Hematopoietic multipotent progenitor cell (in vitro differentiated cells): Measurements from ENCODE around the gene MAP3K8. TPM values are rescaled to one million over a fixed set of nuclear protein-coding genes. Genes with fewer than 3 reads are reported as not detected.
A peak's percentile ranks its signal among the peaks of the same experiment; 100 is the strongest.

Source experiments
- DNase-seq, 3 donors: peaks; one replicate each; pipeline ENCODE4 v3.0.0-alpha.2; 2011 to 2015; ENCODE audit warnings: low read depth in 2 of 3, low spot score in 2 of 3
- total RNA-seq: library from RNA; depleted of rRNA; stranded (reverse); fragments of >200 nt; gene quantifications from one replicate; pipeline ENCODE4 v1.2.3, GENCODE V29; 2012

The MAP3K8 gene
- total RNA-seq = 10.2 TPM

DNA sequence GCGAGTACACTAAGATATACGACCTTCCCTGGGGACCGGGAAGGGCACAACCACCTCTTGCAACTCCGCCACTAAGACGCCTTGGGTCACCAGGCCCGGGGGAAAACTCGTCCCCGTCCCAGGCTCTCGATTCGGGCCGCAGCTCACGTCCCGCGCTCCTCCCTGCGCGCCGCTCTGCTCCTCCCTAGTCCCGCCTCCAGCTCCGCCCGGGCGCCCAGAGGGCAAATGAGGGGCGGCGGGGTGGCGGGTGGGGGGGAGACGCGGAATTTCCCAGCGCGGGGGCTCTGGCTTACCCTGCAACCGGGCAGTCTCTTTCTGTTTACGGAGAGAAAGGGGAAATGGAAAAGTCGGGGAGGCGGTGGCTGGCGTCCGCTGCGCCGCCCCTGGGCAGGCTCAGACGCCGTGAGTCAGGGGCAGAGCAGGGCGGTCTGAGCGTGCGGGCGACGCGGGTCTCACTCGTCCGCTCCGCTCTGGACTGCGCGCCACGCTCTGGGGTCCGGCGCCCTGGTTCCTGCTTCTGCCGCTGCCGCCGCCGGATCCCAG lies at the start of gene MAP3K8:
MAP3K8 (plus strand) TSS at position 455 of the 543 bp plus-strand sequence. CDS start 4,755 bp downstream, outside the sequence.
- peak; percentile 58 to 97 (median 96) for DNase-seq

- DNase-seq = peak in 2 of 3 donors; percentile 24 to 53
These were observed 49.2 kb upstream of the MAP3K8 start for GRCh38 chr10:30384701-30385201.

- no peak for DNase-seq
These were observed 47.0 kb upstream of the MAP3K8 start for GRCh38 chr10:30386801-30387588.

DNA sequence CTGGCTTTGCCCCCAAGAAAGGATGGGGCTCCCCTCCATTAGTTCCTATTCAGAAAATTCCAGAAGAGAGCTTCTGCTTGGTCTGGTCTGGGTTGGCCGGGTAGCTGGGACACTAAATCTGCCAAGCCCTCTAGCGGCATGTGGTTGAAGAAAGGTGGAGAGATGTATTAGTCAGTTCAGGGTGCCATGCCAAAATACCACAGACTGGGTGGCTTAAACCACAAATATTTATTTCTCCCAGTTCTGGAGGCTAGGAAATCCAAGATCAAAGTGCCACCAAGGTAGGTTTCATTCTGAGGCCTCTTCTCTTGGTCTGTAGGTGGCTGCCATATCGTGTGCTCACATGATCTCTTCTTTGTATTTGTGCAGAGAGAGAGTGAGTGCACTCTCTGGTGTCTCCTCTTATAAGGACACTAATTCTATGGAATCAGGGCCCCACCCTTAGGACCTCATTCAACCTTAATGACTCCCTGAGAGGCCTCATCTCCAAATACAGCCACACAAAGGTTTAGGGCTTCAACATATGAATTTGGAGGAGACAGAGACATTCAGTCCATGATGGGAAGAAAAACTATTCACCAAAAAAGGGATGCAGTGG lies 46.2 kb upstream of the MAP3K8 start:
- DNase-seq = no peak

DNA sequence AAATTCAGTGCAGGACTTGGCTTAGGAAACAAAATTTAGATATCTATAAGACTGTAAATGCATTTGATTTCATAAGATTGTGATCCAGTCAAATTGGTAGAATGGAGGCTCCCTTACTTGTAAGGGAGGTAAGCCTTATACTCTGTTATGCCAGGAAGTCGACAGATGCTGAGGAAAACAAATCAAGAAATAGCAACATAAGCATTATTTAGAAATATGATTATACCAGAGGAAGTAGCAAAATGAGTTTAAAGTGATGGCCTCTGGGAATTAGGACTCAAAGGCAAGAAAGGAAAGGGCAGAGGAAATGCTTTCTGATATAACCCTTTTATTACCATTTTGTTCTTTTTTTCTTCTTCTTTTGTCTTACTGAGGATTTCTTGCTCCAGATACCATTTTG lies 44.4 kb upstream of the MAP3K8 start:
- DNase-seq = no peak

- no peak for DNase-seq
These were observed 43.8 kb upstream of the MAP3K8 start for GRCh38 chr10:30390207-30390606.

DNA sequence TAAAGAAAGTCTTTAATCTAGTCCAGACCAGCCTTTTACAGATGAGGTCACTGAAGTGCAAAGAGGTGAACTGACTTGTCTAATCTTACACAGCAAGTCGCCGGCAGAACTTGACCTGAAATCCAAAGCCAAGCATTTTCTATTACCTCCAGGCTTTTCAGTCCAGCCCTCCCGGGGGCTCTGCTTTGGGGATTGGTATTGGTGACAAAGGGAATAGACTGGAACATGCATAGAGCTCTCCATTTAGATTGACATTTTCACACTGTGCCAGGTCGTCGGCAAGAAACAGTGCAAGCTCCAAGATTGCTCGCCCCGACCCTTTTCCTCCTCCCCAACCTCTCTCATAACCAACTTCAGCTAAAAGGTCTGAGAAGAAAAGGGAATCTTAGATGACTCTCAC lies 42.7 kb upstream of the MAP3K8 start:
- no peak for DNase-seq

- peak; percentile 55 to 79 (median 59) for DNase-seq
These were observed 41.4 kb upstream of the MAP3K8 start for GRCh38 chr10:30392564-30392990.

GRCh38 chr10:30396293-30396692 lies 37.7 kb upstream of the MAP3K8 start:
- no peak for DNase-seq

- no peak for DNase-seq
These were observed 37.3 kb upstream of the MAP3K8 start for GRCh38 chr10:30396698-30397097.

GRCh38 chr10:30398193-30398592 lies 35.8 kb upstream of the MAP3K8 start:
- DNase-seq = no peak

- DNase-seq = no peak
These were observed 35.2 kb upstream of the MAP3K8 start for GRCh38 chr10:30398788-30399187.

DNA sequence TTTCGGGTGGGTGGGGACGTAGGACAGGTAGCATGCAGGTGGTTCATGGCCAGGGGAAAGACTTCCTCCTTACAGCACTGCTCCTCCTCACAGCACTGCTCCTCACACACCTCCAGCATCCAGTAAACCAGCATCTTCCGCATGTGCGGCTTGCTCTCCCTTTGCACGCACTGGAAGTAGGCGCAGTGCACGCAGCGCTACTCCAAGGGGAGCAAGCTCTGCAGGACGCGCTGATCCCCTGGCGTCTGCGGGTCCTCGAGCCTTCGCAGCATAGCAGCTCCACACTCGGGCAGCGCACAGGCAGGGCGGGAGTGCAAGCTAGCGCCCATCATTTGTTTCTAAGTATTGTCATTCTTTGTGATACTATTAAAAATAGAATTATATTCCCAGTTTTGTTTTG lies 30.5 kb upstream of the MAP3K8 start:
- DNase-seq = no peak

GRCh38 chr10:30404540-30404939 lies 29.4 kb upstream of the MAP3K8 start:
- DNase-seq = no peak

GRCh38 chr10:30411263-30411662 lies 22.7 kb upstream of the MAP3K8 start:
- no peak for DNase-seq

GRCh38 chr10:30412901-30413300 lies 21.1 kb upstream of the MAP3K8 start:
- DNase-seq = no peak

DNA sequence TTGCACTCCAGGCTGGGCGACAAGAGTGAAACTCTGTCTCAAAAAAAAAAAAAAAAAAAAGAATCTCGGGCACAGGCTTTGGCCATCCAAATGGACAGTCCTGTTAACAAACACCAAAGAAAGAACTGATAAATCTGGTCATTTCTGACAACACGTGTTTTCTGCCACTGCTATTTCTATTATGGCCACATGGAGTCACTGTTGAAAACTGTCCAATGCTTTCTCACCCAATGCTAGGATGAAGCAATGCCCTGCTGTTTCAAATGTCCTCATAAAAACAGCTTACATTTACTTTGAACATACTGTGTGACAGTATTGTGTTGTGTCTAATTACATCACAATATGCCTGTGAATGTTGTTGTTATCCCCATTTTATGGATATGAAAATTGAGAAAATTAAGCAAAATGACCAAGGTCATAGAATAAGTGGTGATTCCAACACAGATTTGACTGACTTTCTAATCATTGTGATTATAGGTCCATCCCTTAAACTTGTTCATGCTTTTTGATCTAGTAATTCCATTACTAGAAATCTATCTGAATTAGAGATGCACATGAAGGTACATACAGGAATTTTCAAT lies 19.9 kb upstream of the MAP3K8 start:
- peak; percentile 33 to 79 (median 51) for DNase-seq

DNA sequence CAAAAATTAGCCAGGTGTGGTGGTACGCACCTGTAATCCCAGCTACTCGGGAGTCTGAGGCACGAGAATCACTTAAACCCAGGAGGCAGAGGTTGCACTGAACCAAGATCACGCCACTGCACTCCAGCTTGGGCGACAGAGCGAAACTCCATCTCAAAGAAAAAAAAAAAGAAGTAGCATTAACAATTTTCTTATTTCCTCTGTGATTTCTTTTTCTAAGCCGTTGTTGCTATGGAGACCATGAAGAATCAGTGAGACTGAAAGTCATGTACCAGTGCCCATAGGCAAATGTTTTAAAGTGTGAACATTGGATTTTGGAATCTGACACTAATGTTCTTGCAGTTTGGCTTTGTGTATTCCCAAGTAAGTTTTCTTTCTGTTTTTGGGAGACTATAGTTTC lies 18.4 kb upstream of the MAP3K8 start:
- DNase-seq = peak in 1 of 3 donors; percentile 42

- no peak for DNase-seq
These were observed 16.7 kb upstream of the MAP3K8 start for GRCh38 chr10:30417301-30417700.

GRCh38 chr10:30420266-30420665 lies 13.7 kb upstream of the MAP3K8 start:
- no peak for DNase-seq

DNA sequence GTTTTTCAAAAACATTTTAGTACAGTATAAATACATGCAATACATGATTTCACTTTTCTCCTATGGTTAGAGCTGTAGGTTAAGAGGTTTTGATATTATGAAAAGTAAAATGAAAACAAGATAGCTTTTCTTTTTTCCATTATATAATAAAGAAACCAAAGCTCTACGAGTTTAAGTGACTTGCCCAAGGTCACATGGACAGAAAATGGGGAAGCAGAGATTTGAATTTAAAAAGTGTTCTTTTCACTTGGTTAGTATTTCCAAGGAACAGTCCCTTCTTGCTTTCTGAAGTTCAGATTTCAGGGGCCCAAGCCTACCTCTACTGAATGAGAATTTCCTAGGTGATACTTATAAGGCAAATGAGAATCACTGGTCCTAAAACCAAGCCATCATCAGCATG lies 13.2 kb upstream of the MAP3K8 start:
- DNase-seq = no peak
